SK-N-SH treated with all-trans-retinoic acid at 6 μM for 48 hours (cell line): ENCODE measurements around the gene ZBTB4.
A peak's percentile ranks its signal among the peaks of the same experiment; 100 is the strongest.
"Not testable (repeated sequence)": the region's sequence is repeated elsewhere in the genome, so short reads cannot be mapped to it uniquely, and the experiment has no call there.

Experiments
- ATAC-seq: fragments of 200-7000 bp; cut with Tn5 transposase; 3 replicates; pipeline ENCODE4 v1.9.1; 2020; ENCODE audit warnings: mild to moderate bottlenecking, moderate library complexity
- ARNTL ChIP-seq: fragments of 450-650 bp; formaldehyde crosslinking; IDR thresholded peaks from 2 replicates; pipeline ENCODE4 v1.5.0; 2020; ENCODE audit warnings: low read depth, mild to moderate bottlenecking, moderate library complexity, borderline replicate concordance
- ESRRG ChIP-seq: fragments of 250-450 bp; sonication (Bioruptor Pico); IDR thresholded peaks from 2 replicates; pipeline ENCODE4 v1.6.1; 2021; ENCODE audit warnings: mild to moderate bottlenecking
- ISL1 ChIP-seq: fragments of 250-450 bp; sonication (Bioruptor Pico); IDR thresholded peaks from 2 replicates; pipeline ENCODE4 v2.1.2; 2022; ENCODE audit warnings: mild to moderate bottlenecking, moderate library complexity
- OSR1 ChIP-seq: fragments of 250-450 bp; sonication (Bioruptor Pico); IDR thresholded peaks from 2 replicates; pipeline ENCODE4 v1.8.0; 2022; ENCODE audit warnings: moderate library complexity, mild to moderate bottlenecking, inconsistent platforms
- SNAI2 ChIP-seq: fragments of 250-450 bp; sonication (Bioruptor Pico); IDR thresholded peaks from 2 replicates; pipeline ENCODE4 v1.5.0; 2020; ENCODE audit warnings: mild to moderate bottlenecking, moderate library complexity
- TCF4 ChIP-seq: fragments of 250-450 bp; sonication (Bioruptor Pico); IDR thresholded peaks from 2 replicates; pipeline ENCODE4 v1.8.0; 2021; ENCODE audit warnings: mild to moderate bottlenecking, moderate library complexity, borderline replicate concordance
- TOX ChIP-seq: fragments of 250-450 bp; sonication (Bioruptor Pico); IDR thresholded peaks from 2 replicates; pipeline ENCODE4 v1.8.0; 2021; ENCODE audit warnings: mild to moderate bottlenecking, moderate library complexity, borderline replicate concordance
- ZC3H10 ChIP-seq: fragments of 250-450 bp; sonication (Bioruptor Pico); IDR thresholded peaks from 2 replicates; pipeline ENCODE4 v1.5.1; 2021; ENCODE audit warnings: mild to moderate bottlenecking, moderate library complexity
- ZNF565 ChIP-seq: fragments of 450-650 bp; formaldehyde crosslinking; conservative IDR thresholded peaks from 2 replicates; pipeline ENCODE4 v1.5.0; 2020; ENCODE audit warnings: low read depth, mild to moderate bottlenecking, moderate library complexity
- ZNF70 ChIP-seq: fragments of 450-650 bp; formaldehyde crosslinking; IDR thresholded peaks from 2 replicates; pipeline ENCODE4 v1.5.0; 2020; ENCODE audit warnings: mild to moderate bottlenecking, moderate library complexity
- ZNF8 ChIP-seq: fragments of 450-650 bp; formaldehyde crosslinking; IDR thresholded peaks from 2 replicates; pipeline ENCODE4 v1.5.0; 2020; ENCODE audit warnings: mild to moderate bottlenecking, moderate library complexity
- TF ChIP-seq, protein P1 (sequence below): fragments of 250-450 bp; sonication (Bioruptor Pico); IDR thresholded peaks from 2 replicates; pipeline ENCODE4 v1.8.0; 2021; ENCODE audit warnings: low read depth, mild to moderate bottlenecking, moderate library complexity, borderline replicate concordance
- TF ChIP-seq, protein P2 (sequence below): fragments of 250-450 bp; sonication (Bioruptor Pico); IDR thresholded peaks from 2 replicates; pipeline ENCODE4 v1.5.0; 2020; ENCODE audit warnings: mild to moderate bottlenecking, moderate library complexity
- TF ChIP-seq, protein P3 (sequence below): fragments of 250-450 bp; sonication (Bioruptor Pico); IDR thresholded peaks from 2 replicates; pipeline ENCODE4 v1.8.0; 2020; ENCODE audit warnings: mild to moderate bottlenecking, moderate library complexity, borderline replicate concordance
- TF ChIP-seq, protein P4 (sequence below): fragments of 250-450 bp; sonication (Bioruptor Pico); IDR thresholded peaks from 2 replicates; pipeline ENCODE4 v1.5.1; 2021; ENCODE audit warnings: mild to moderate bottlenecking, moderate library complexity

ZBTB4 gene

DNA sequence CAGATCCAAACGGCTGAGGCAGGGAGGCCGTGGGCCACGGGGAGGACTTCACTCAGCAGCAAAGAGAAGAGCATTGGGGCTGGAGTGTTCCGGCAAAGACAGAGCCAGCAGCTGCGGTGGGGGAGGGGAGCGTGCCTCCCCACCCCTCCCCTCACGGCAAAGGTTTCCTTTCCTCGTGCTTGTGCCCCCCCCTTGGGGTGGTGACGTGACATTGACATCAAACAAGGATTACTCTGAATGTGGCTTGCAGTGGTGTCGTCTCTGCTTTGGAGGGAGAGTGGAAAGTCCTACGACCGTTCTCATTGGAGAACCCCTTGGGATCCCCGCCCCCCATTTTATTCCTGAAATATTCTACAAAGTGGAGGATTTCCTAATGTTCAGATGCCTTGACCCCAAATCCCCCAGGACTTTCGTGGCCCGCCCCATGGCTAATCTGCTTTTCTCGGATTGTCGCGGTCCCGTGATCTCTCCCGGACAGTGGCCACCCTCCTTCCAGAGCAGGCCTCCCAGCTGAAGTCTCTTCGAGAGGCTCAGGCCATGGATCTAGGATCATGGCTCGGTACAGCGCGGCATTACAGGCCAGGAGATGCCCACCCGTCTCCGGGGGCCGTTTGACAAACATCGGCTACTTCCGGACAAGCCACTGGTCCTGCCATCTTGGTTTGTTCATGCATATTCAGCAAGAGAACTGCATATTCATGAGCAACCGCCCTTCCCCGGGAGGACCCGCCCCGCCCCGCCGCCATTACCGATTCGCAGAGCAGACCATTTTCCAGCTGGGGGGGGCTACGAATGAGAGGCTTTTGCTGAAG, 4.0 kb upstream of the ZBTB4 start:
- TF ChIP-seq, protein P1, sequence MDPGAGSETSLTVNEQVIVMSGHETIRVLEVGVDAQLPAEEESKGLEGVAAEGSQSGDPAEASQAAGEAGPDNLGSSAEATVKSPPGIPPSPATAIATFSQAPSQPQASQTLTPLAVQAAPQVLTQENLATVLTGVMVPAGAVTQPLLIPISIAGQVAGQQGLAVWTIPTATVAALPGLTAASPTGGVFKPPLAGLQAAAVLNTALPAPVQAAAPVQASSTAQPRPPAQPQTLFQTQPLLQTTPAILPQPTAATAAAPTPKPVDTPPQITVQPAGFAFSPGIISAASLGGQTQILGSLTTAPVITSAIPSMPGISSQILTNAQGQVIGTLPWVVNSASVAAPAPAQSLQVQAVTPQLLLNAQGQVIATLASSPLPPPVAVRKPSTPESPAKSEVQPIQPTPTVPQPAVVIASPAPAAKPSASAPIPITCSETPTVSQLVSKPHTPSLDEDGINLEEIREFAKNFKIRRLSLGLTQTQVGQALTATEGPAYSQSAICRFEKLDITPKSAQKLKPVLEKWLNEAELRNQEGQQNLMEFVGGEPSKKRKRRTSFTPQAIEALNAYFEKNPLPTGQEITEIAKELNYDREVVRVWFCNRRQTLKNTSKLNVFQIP, result no peak
- TF ChIP-seq, protein P2, sequence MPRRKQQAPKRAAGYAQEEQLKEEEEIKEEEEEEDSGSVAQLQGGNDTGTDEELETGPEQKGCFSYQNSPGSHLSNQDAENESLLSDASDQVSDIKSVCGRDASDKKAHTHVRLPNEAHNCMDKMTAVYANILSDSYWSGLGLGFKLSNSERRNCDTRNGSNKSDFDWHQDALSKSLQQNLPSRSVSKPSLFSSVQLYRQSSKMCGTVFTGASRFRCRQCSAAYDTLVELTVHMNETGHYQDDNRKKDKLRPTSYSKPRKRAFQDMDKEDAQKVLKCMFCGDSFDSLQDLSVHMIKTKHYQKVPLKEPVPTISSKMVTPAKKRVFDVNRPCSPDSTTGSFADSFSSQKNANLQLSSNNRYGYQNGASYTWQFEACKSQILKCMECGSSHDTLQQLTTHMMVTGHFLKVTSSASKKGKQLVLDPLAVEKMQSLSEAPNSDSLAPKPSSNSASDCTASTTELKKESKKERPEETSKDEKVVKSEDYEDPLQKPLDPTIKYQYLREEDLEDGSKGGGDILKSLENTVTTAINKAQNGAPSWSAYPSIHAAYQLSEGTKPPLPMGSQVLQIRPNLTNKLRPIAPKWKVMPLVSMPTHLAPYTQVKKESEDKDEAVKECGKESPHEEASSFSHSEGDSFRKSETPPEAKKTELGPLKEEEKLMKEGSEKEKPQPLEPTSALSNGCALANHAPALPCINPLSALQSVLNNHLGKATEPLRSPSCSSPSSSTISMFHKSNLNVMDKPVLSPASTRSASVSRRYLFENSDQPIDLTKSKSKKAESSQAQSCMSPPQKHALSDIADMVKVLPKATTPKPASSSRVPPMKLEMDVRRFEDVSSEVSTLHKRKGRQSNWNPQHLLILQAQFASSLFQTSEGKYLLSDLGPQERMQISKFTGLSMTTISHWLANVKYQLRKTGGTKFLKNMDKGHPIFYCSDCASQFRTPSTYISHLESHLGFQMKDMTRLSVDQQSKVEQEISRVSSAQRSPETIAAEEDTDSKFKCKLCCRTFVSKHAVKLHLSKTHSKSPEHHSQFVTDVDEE (CRISPR knock-in tag), result no peak
- TF ChIP-seq, protein P3, sequence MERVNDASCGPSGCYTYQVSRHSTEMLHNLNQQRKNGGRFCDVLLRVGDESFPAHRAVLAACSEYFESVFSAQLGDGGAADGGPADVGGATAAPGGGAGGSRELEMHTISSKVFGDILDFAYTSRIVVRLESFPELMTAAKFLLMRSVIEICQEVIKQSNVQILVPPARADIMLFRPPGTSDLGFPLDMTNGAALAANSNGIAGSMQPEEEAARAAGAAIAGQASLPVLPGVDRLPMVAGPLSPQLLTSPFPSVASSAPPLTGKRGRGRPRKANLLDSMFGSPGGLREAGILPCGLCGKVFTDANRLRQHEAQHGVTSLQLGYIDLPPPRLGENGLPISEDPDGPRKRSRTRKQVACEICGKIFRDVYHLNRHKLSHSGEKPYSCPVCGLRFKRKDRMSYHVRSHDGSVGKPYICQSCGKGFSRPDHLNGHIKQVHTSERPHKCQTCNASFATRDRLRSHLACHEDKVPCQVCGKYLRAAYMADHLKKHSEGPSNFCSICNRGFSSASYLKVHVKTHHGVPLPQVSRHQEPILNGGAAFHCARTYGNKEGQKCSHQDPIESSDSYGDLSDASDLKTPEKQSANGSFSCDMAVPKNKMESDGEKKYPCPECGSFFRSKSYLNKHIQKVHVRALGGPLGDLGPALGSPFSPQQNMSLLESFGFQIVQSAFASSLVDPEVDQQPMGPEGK (CRISPR knock-in tag), result peak; percentile 89
- TF ChIP-seq ZC3H10 (CRISPR knock-in tag) (no peak), ARNTL (no peak)
- TF ChIP-seq, protein P4, sequence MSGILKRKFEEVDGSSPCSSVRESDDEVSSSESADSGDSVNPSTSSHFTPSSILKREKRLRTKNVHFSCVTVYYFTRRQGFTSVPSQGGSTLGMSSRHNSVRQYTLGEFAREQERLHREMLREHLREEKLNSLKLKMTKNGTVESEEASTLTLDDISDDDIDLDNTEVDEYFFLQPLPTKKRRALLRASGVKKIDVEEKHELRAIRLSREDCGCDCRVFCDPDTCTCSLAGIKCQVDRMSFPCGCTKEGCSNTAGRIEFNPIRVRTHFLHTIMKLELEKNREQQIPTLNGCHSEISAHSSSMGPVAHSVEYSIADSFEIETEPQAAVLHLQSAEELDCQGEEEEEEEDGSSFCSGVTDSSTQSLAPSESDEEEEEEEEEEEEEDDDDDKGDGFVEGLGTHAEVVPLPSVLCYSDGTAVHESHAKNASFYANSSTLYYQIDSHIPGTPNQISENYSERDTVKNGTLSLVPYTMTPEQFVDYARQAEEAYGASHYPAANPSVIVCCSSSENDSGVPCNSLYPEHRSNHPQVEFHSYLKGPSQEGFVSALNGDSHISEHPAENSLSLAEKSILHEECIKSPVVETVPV, result no peak
- peak; percentile 75 for ATAC-seq

DNA sequence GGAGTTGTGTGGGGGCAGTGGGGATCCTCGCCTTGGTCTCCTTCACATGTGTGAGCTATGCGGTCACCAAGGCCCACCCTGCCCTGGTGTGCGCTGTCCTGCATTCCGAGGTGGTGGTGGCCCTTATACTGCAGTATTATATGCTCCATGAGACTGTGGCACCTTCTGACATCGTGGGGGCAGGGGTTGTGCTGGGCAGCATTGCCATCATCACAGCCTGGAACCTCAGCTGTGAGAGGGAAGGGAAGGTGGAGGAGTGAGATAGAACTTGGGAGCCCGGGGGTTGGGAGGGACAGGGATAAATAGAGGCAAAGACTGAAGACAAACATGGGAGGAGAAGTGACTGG, 3.3 kb upstream of the ZBTB4 start:
- not testable (repeated sequence) for ATAC-seq

DNA sequence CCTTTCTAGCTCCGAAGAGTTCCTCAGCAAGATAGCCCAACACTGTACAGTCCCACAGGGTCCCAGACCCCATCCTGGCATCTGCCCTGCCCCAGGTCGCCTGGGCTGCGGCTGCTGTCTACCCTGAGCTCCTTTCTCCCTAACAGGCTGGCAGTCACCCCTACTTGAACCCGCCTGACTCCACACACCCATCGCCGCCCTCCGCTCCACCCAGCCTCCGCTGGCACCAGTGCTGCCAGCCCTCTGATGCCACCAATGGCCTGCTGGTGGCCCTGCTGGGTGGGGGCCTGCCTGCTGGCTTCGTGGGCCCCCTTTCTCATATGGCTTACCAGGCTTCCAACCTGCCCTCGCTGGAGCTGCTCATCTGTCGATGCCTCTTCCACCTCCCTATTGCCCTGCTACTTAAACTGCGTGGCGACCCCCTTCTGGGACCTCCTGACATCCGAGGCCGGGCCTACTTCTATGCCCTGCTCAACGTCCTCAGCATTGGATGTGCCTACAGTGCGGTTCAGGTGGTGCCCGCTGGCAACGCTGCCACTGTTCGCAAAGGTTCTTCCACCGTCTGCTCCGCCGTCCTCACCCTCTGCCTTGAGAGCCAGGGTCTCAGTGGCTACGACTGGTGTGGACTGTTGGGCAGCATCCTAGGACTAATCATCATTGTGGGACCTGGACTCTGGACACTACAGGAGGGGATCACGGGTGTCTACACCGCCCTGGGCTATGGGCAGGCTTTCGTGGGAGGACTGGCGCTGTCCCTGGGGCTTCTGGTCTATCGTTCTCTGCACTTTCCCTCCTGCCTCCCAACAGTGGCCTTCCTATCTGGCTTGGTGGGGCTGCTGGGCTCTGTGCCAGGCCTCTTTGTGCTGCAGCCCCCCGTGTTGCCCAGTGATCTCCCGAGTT, 2.7 kb upstream of the ZBTB4 start:
- ATAC-seq, result not testable (repeated sequence)

DNA sequence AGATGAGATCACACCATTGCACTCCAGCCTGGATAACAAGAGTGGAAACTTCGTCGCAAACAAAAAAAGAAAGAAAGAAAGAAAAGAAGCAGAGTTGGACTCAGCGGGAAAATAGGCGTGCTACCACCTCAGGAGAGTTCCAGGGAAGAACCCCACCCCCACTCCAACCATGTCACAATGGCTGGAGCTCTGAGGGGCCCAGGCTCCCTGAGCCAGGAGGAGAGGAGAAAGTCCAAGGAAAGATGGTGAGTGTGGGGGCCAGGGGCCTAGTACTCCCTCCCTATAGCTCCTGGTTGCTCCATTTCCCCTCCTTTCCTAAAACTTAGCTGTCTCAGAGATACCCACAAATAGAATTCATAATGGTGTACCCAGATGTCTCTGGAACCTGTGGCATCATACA, 1.8 kb upstream of the ZBTB4 start, which contains the start of gene SLC35G6:
Gene SLC35G6 (plus strand): TSS at position 172 of the 400 bp plus-strand sequence. CDS start 71 bp downstream, at position 243.
- not testable (repeated sequence) for ATAC-seq

DNA sequence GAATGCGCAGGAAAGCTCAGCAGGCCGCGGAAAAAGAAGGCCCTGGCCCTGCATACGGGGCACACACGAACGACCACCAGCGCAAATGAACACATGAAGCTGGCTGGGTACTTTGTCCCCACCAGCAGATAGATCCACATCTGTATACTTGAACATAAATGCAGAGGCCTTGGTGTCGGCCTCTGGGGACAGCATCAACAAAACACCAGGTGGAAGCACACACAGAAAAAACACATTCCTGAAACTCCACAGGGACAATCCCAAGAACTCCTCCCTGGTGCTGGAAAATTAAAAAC, 606 bp upstream of the ZBTB4 start:
- TF ChIP-seq ARNTL (no peak), ESRRG (CRISPR knock-in tag) (no peak), ZNF70 (no peak), ZNF565 (no peak), TCF4 (no peak), OSR1 (no peak), ISL1 (CRISPR knock-in tag) (no peak), TOX (no peak), ZNF8 (CRISPR knock-in tag) (no peak), SNAI2 (no peak)
- TF ChIP-seq, protein P1, result no peak
- TF ChIP-seq, protein P3 (CRISPR knock-in tag), result no peak
- TF ChIP-seq, protein P2 (CRISPR knock-in tag), result no peak
- ATAC-seq, result no peak
